HEK293 (cell line): Measurements from ENCODE around the gene ZNF587.

ENCODE experiments used
- KLF9 ChIP-seq: fragments of 450-650 bp; formaldehyde crosslinking; IDR thresholded peaks from 2 replicates; pipeline ENCODE4 v1.5.1; 2016; ENCODE audit warnings: missing biosample characterization, missing genetic modification characterization, low read depth
- MEIS1 ChIP-seq: sonication (generic); formaldehyde crosslinking; IDR thresholded peaks from 2 replicates; pipeline ENCODE4 v1.8.1; 2022; ENCODE audit warnings: missing genetic modification reagents, mild to moderate bottlenecking, borderline replicate concordance
- PATZ1 ChIP-seq: fragments of 450-650 bp; formaldehyde crosslinking; IDR thresholded peaks from 2 replicates; pipeline ENCODE4 v1.5.1; 2016; ENCODE audit warnings: missing biosample characterization, missing genetic modification characterization
- REPIN1 ChIP-seq: fragments of 450-650 bp; formaldehyde crosslinking; IDR thresholded peaks from 2 replicates; pipeline ENCODE4 v1.5.1; 2017; ENCODE audit warnings: missing biosample characterization, missing genetic modification characterization, low read depth
- REST ChIP-seq: fragments of 450-650 bp; formaldehyde crosslinking; IDR thresholded peaks from 2 replicates; pipeline ENCODE4 v1.5.1; 2016; ENCODE audit warnings: missing biosample characterization, missing genetic modification characterization
- SP2 ChIP-seq: fragments of 450-650 bp; formaldehyde crosslinking; IDR thresholded peaks from 2 replicates; pipeline ENCODE4 v1.5.1; 2016; ENCODE audit warnings: missing biosample characterization, missing genetic modification characterization
- ZFP69B ChIP-seq: fragments of 450-650 bp; formaldehyde crosslinking; IDR thresholded peaks from 2 replicates; pipeline ENCODE4 v1.5.1; 2016; ENCODE audit warnings: missing biosample characterization, missing genetic modification characterization
- ZNF138 ChIP-seq: fragments of 450-650 bp; formaldehyde crosslinking; IDR thresholded peaks from 2 replicates; pipeline ENCODE4 v1.5.1; 2016; ENCODE audit warnings: missing biosample characterization, missing genetic modification characterization, borderline replicate concordance
- ZNF155 ChIP-seq: fragments of 450-650 bp; formaldehyde crosslinking; IDR thresholded peaks from 2 replicates; pipeline ENCODE4 v1.5.1; 2016; ENCODE audit warnings: missing biosample characterization, missing genetic modification characterization
- ZNF292 ChIP-seq: fragments of 450-650 bp; formaldehyde crosslinking; IDR thresholded peaks from 2 replicates; pipeline ENCODE4 v1.5.1; 2016; ENCODE audit warnings: low read depth, missing biosample characterization, missing genetic modification characterization, borderline replicate concordance
- ZNF473 ChIP-seq: fragments of 450-650 bp; formaldehyde crosslinking; IDR thresholded peaks from 2 replicates; pipeline ENCODE4 v1.5.1; 2017; ENCODE audit warnings: missing biosample characterization, missing genetic modification characterization
- ZNF558 ChIP-seq: fragments of 450-650 bp; formaldehyde crosslinking; IDR thresholded peaks from 2 replicates; pipeline ENCODE4 v1.5.1; 2016; ENCODE audit warnings: missing biosample characterization, missing genetic modification characterization
- TF ChIP-seq, protein P1 (sequence below): fragments of 450-650 bp; formaldehyde crosslinking; IDR thresholded peaks from 2 replicates; pipeline ENCODE4 v1.5.1; 2016; ENCODE audit warnings: missing biosample characterization, missing genetic modification characterization

- TF ChIP-seq, protein P1, sequence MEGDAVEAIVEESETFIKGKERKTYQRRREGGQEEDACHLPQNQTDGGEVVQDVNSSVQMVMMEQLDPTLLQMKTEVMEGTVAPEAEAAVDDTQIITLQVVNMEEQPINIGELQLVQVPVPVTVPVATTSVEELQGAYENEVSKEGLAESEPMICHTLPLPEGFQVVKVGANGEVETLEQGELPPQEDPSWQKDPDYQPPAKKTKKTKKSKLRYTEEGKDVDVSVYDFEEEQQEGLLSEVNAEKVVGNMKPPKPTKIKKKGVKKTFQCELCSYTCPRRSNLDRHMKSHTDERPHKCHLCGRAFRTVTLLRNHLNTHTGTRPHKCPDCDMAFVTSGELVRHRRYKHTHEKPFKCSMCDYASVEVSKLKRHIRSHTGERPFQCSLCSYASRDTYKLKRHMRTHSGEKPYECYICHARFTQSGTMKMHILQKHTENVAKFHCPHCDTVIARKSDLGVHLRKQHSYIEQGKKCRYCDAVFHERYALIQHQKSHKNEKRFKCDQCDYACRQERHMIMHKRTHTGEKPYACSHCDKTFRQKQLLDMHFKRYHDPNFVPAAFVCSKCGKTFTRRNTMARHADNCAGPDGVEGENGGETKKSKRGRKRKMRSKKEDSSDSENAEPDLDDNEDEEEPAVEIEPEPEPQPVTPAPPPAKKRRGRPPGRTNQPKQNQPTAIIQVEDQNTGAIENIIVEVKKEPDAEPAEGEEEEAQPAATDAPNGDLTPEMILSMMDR (tag by site-specific recombination) = no peak
- TF ChIP-seq REST (no peak), PATZ1 (tag by site-specific recombination) (no peak), REPIN1 (no peak), ZNF292 (tag by site-specific recombination) (no peak), ZNF155 (tag by site-specific recombination) (no peak), SP2 (tag by site-specific recombination) (no peak), MEIS1 (CRISPR knock-in tag) (no peak), ZNF558 (tag by site-specific recombination) (no peak), ZFP69B (tag by site-specific recombination) (no peak), ZNF138 (tag by site-specific recombination) (no peak), ZNF473 (tag by site-specific recombination) (no peak), KLF9 (tag by site-specific recombination) (no peak)
Observed at GRCh38 chr19:57820599-57820998, 29.1 kb upstream of the ZNF587 start.
